ENCODE measurements around the gene NR3C1. TPM values are rescaled to one million over a fixed set of nuclear protein-coding genes. Genes with fewer than 3 reads are reported as not detected.

NR3C1 gene
- total RNA-seq, 1 donor from 2014 or later: 46.7 TPM

GRCh38 chr5:143277536-143277935 is 126.0 kb downstream of the NR3C1 start:
- peaks cover 0 to 5% of the 10 kb centered on the region in 2 donors for H3K36me3 ChIP-seq
- no peak for DNase-seq (ENCODE audit: extremely low spot score in 2 of 2)
- no peak overlapping the region for H3K27ac ChIP-seq
- H3K27me3 ChIP-seq: no peaks in the 10 kb centered on the region
- intact Hi-C loops (cut with DNase I): no loop called here
- no peaks in the 10 kb centered on the region for H3K9me3 ChIP-seq
- H3K4me3 ChIP-seq: no peak overlapping the region
- no peaks in the 10 kb centered on the region for H3K4me1 ChIP-seq
- TF ChIP-seq, protein P1, sequence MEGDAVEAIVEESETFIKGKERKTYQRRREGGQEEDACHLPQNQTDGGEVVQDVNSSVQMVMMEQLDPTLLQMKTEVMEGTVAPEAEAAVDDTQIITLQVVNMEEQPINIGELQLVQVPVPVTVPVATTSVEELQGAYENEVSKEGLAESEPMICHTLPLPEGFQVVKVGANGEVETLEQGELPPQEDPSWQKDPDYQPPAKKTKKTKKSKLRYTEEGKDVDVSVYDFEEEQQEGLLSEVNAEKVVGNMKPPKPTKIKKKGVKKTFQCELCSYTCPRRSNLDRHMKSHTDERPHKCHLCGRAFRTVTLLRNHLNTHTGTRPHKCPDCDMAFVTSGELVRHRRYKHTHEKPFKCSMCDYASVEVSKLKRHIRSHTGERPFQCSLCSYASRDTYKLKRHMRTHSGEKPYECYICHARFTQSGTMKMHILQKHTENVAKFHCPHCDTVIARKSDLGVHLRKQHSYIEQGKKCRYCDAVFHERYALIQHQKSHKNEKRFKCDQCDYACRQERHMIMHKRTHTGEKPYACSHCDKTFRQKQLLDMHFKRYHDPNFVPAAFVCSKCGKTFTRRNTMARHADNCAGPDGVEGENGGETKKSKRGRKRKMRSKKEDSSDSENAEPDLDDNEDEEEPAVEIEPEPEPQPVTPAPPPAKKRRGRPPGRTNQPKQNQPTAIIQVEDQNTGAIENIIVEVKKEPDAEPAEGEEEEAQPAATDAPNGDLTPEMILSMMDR (IDR thresholded peaks at IDR 0.05): no peak
- TF ChIP-seq POLR2AphosphoS5 (IDR thresholded peaks at IDR 0.05; ENCODE audit: insufficient read depth in 1 of 2, low read depth in 1 of 2) (no peak), POLR2A (IDR thresholded peaks at IDR 0.05) (no peak)

DNA sequence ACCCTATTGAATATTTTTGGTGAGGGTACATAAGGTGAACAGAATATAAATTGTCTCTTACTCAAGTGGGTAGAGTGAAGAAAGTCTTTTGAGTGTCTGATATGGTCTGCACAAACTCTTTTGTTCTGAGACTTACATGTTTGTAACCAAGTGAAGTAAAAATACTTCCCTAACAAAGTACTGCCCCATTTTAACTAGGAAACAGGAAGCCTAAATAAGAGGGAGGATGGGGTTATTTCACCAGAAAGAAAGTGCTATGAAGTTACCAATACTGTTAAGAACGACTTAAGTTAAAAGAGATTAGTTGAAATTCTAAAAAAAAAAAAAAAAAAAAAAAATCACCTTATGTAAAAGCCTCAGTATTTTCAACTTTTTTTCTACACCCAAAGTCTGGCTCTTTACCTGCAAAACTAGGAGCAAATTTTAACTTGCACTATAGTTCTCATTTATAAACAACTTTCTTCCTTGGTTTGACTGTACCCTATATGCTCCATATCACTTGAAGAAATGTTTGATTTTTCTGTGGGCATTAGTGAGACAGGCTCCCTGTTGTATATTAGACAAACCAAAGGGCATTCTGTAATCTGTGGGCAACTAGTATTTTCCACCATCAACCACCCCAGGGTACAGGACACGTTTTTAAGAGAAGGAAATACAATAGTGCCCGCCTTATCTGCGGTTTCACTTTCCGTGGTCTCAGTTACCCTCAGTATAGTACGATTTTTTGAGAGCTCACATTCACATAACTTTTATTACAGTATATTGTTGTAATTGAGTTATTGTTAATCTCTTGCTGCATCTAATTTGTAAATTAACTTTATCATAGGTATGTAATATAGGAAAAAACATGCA is 127.7 kb downstream of the NR3C1 start:
- intact Hi-C loops (cut with DNase I): no loop called here
- H3K27ac ChIP-seq: no peak overlapping the region
- no peaks in the 10 kb centered on the region for H3K4me1 ChIP-seq
- DNase-seq (ENCODE audit: extremely low spot score in 2 of 2): no peak
- no peaks in the 10 kb centered on the region for H3K9me3 ChIP-seq
- H3K27me3 ChIP-seq: no peaks in the 10 kb centered on the region
- TF ChIP-seq POLR2AphosphoS5 (IDR thresholded peaks at IDR 0.05; ENCODE audit: insufficient read depth in 1 of 2, low read depth in 1 of 2) (no peak), POLR2A (IDR thresholded peaks at IDR 0.05) (no peak)
- TF ChIP-seq, protein P1 (IDR thresholded peaks at IDR 0.05): no peak
- peaks cover 0 to 5% of the 10 kb centered on the region in 2 donors for H3K36me3 ChIP-seq
- H3K4me3 ChIP-seq: no peak overlapping the region

GRCh38 chr5:143274952-143275351 is 128.5 kb downstream of the NR3C1 start:
- DNase-seq (ENCODE audit: extremely low spot score in 2 of 2): no peak

GRCh38 chr5:143271431-143271830 is 132.1 kb downstream of the NR3C1 start:
- Histone ChIP-seq H3K9me3 (no peaks in the 10 kb centered on the region), H3K4me3 (no peak overlapping the region), H3K36me3 (no peaks in the 10 kb centered on the region), H3K27ac (no peak overlapping the region), H3K27me3 (no peaks in the 10 kb centered on the region), H3K4me1 (no peaks in the 10 kb centered on the region)
- TF ChIP-seq, protein P1 (IDR thresholded peaks at IDR 0.05): no peak
- TF ChIP-seq POLR2AphosphoS5 (IDR thresholded peaks at IDR 0.05; ENCODE audit: insufficient read depth in 1 of 2, low read depth in 1 of 2) (no peak), POLR2A (IDR thresholded peaks at IDR 0.05) (no peak)
- intact Hi-C loops (cut with DNase I): no loop called here
- no peak for DNase-seq (ENCODE audit: extremely low spot score in 2 of 2)

More at GRCh38 chr5:143274952-143275351, 128.5 kb downstream of the NR3C1 start:
- Histone ChIP-seq H3K4me1 (no peaks in the 10 kb centered on the region), H3K27me3 (no peaks in the 10 kb centered on the region), H3K27ac (no peak overlapping the region), H3K36me3 (peaks cover 0 to 5% of the 10 kb centered on the region in 2 donors), H3K9me3 (no peaks in the 10 kb centered on the region), H3K4me3 (no peak overlapping the region)
- TF ChIP-seq, protein P1 (IDR thresholded peaks at IDR 0.05): no peak
- TF ChIP-seq POLR2AphosphoS5 (IDR thresholded peaks at IDR 0.05; ENCODE audit: insufficient read depth in 1 of 2, low read depth in 1 of 2): no peak
- TF ChIP-seq POLR2A (IDR thresholded peaks at IDR 0.05): no peak
- intact Hi-C loops (cut with DNase I): no loop called here

DNA sequence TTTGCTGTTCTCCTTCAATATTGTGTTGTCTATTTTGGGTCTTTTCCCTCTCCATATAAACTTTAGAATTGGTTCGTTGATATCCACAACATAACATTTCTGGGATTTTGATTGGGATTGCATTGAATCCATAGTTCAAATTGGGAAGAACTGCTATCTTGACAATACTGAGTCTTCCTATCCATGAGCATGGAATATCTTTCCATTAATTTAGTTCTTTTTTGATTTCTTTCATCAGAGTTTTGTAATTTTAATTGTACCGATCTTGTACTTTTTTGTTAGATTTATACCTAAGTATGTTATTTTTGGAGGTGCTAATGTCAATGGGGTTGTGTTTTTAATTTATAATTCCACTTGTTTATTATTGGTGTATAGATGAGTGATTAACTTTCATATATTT is 135.1 kb downstream of the NR3C1 start:
- Histone ChIP-seq H3K36me3 (no peaks in the 10 kb centered on the region), H3K4me3 (no peak overlapping the region), H3K27me3 (no peaks in the 10 kb centered on the region), H3K4me1 (no peaks in the 10 kb centered on the region), H3K9me3 (no peaks in the 10 kb centered on the region), H3K27ac (no peak overlapping the region)
- DNase-seq (ENCODE audit: extremely low spot score in 2 of 2): no peak
- intact Hi-C loops (cut with DNase I): no loop called here
- TF ChIP-seq POLR2A (IDR thresholded peaks at IDR 0.05): no peak
